Tibial nerve (tissue), 4 donors: ENCODE measurements around the gene SRSF5. TPM values are rescaled to one million over a fixed set of nuclear protein-coding genes. Genes with fewer than 3 reads are reported as not detected.

Experiments
- DNase-seq, 2 donors: peaks; one replicate each; pipeline ENCODE4 v3.0.0-alpha.2; 2019; ENCODE audit warnings: low spot score in 2 of 2
- H3K27ac ChIP-seq, 4 donors: fragments of 200-600 bp; sonication (generic) in 3 of 4; one replicate each; pipeline ENCODE4 v1.5.1; 2017 to 2019; ENCODE audit warnings: mild to moderate bottlenecking in 1 of 4
- H3K27me3 ChIP-seq, 2 donors: fragments of 200-600 bp; sonication (generic) in 1 of 2; one replicate each; pipeline versions ENCODE4 v1.5.1 to v1.6.0; 2017 to 2019
- H3K36me3 ChIP-seq, 3 donors: fragments of 200-600 bp; sonication (generic); one replicate each; pipeline ENCODE4 v1.5.1; 2018 to 2019
- H3K4me1 ChIP-seq, 4 donors: fragments of 200-600 bp; sonication (generic) in 3 of 4; one replicate each; pipeline ENCODE4 v1.5.1; 2017 to 2019
- H3K4me3 ChIP-seq, 4 donors: fragments of 200-600 bp; sonication (generic) in 3 of 4; one replicate each; pipeline ENCODE4 v1.5.1; 2017 to 2019; ENCODE audit warnings: mild to moderate bottlenecking in 1 of 4, moderate library complexity in 1 of 4
- H3K9me3 ChIP-seq, 4 donors: fragments of 200-600 bp; sonication (generic) in 3 of 4; one replicate each; pipeline ENCODE4 v1.5.1; 2017 to 2019
- CTCF ChIP-seq, 5 experiments: fragments of 200-600 bp in 3 of 5; fragments of 450-650 bp in 2 of 5; sonication (generic) in 3 of 5; IDR thresholded peaks; one replicate each; pipeline ENCODE4 v1.5.1; 2016 to 2019; ENCODE audit warnings: antibody characterized with exemption in 5 of 5, mild to moderate bottlenecking in 3 of 5, moderate library complexity in 2 of 5
- EP300 ChIP-seq, 2 donors: sonication (generic); formaldehyde crosslinking; IDR thresholded peaks; one replicate each; pipeline ENCODE4 v1.6.1; 2017; ENCODE audit warnings: antibody characterized with exemption in 2 of 2, mild to moderate bottlenecking in 1 of 2
- POLR2A ChIP-seq, 2 donors: fragments of 450-650 bp; IDR thresholded peaks; one replicate each; pipeline ENCODE4 v1.6.1; 2017; ENCODE audit warnings: antibody characterized with exemption in 2 of 2, mild to moderate bottlenecking in 2 of 2, moderate library complexity in 2 of 2
- WGBS, 2 donors: methylation state at CpG; one replicate each; pipeline ENCODE4 v1.1.5; 2018; 5-methylcytosine and 5-hydroxymethylcytosine counted together
- total RNA-seq, 4 donors: library from RNA; depleted of rRNA; stranded (reverse); fragments of >200 nt; gene quantifications; one replicate each; pipeline ENCODE4 v1.1.0, GENCODE V29; 2016

SRSF5 gene
- total RNA-seq, 4 donors from 2014 or later = 308 to 470 (median 361) TPM

GRCh38 chr14:69775012-69775411, 8.1 kb downstream of the SRSF5 start:
- no peaks in the 10 kb centered on the region for H3K9me3 ChIP-seq
- no peak overlapping the region for H3K27ac ChIP-seq
- TF ChIP-seq CTCF (IDR thresholded peaks at IDR 0.05) = no peak
- no peak for TF ChIP-seq POLR2A (IDR thresholded peaks at IDR 0.05)
- TF ChIP-seq EP300 (IDR thresholded peaks at IDR 0.05) = no peak
- no peak overlapping the region for H3K4me3 ChIP-seq
- H3K4me1 ChIP-seq = peaks cover 0 to 65% (median 8%) of the 10 kb centered on the region in 4 donors
- H3K36me3 ChIP-seq = peaks cover 0 to 94% (median 36%) of the 10 kb centered on the region in 3 donors
- H3K27me3 ChIP-seq = no peaks in the 10 kb centered on the region
- 83 to 90% methylated on average over 3 of the region's 3 CpGs for WGBS, 2 donors
- no peak for DNase-seq

- peaks cover 0 to 46% (median 1%) of the 10 kb centered on the region in 4 donors for H3K4me1 ChIP-seq
- 73 to 76% methylated on average over 4 of the region's 4 CpGs for WGBS, 2 donors
- no peak overlapping the region for H3K27ac ChIP-seq
- H3K36me3 ChIP-seq = peaks cover 0 to 86% (median 19%) of the 10 kb centered on the region in 3 donors
- no peaks in the 10 kb centered on the region for H3K27me3 ChIP-seq
- no peak for DNase-seq
- TF ChIP-seq EP300 (IDR thresholded peaks at IDR 0.05) (no peak), POLR2A (IDR thresholded peaks at IDR 0.05) (no peak), CTCF (IDR thresholded peaks at IDR 0.05) (no peak)
- H3K9me3 ChIP-seq = no peaks in the 10 kb centered on the region
- H3K4me3 ChIP-seq = no peak overlapping the region
Observed at GRCh38 chr14:69776875-69777453, 10.0 kb downstream of the SRSF5 start.

GRCh38 chr14:69779088-69779487, 12.1 kb downstream of the SRSF5 start:
- TF ChIP-seq POLR2A (IDR thresholded peaks at IDR 0.05) = no peak
- TF ChIP-seq CTCF (IDR thresholded peaks at IDR 0.05) = no peak
- no peak for TF ChIP-seq EP300 (IDR thresholded peaks at IDR 0.05)
- H3K36me3 ChIP-seq = peaks cover 0 to 65% (median 4%) of the 10 kb centered on the region in 3 donors
- WGBS, 2 donors = 75 to 89% methylated on average over 2 of the region's 2 CpGs

GRCh38 chr14:69780092-69780491, 13.2 kb downstream of the SRSF5 start:
- Histone ChIP-seq H3K36me3 (peaks cover 0 to 55% (median 4%) of the 10 kb centered on the region in 3 donors), H3K4me1 (peaks cover 0 to 29% (median 1%) of the 10 kb centered on the region in 4 donors), H3K4me3 (no peak overlapping the region), H3K27ac (no peak overlapping the region), H3K9me3 (no peaks in the 10 kb centered on the region), H3K27me3 (no peaks in the 10 kb centered on the region)
- no peak for DNase-seq
- TF ChIP-seq POLR2A (IDR thresholded peaks at IDR 0.05) = no peak
- TF ChIP-seq EP300 (IDR thresholded peaks at IDR 0.05) = no peak
- TF ChIP-seq CTCF (IDR thresholded peaks at IDR 0.05) = no peak
- WGBS, 2 donors = 97 to 100% methylated on average over 1 of the region's 1 CpG

More at GRCh38 chr14:69779088-69779487, 12.1 kb downstream of the SRSF5 start:
- no peak for DNase-seq
- H3K4me1 ChIP-seq = peaks cover 0 to 29% (median 1%) of the 10 kb centered on the region in 4 donors
- no peaks in the 10 kb centered on the region for H3K27me3 ChIP-seq
- no peak overlapping the region for H3K4me3 ChIP-seq
- no peaks in the 10 kb centered on the region for H3K9me3 ChIP-seq
- H3K27ac ChIP-seq = no peak overlapping the region

GRCh38 chr14:69780952-69781351, 14.0 kb downstream of the SRSF5 start:
- TF ChIP-seq EP300 (IDR thresholded peaks at IDR 0.05) = no peak
- Histone ChIP-seq H3K27me3 (no peaks in the 10 kb centered on the region), H3K36me3 (peaks cover 0 to 47% (median 2%) of the 10 kb centered on the region in 3 donors), H3K4me1 (peaks cover 0 to 20% (median 1%) of the 10 kb centered on the region in 4 donors), H3K27ac (no peak overlapping the region), H3K4me3 (no peak overlapping the region), H3K9me3 (no peaks in the 10 kb centered on the region)
- DNase-seq = no peak
- 89 to 92% methylated on average over 3 of the region's 3 CpGs for WGBS, 2 donors
